Measurements from ENCODE around the gene ARID1B. TPM values are rescaled to one million over a fixed set of nuclear protein-coding genes. Genes with fewer than 3 reads are reported as not detected.

ARID1B gene
- total and polyA plus RNA-seq, 8 donors = 67.6 to 102 (median 99.0) TPM

- H3K9me3 ChIP-seq = no peaks in the 10 kb centered on the region
- TF ChIP-seq CTCF (IDR thresholded peaks at IDR 0.05) = no peak
- H3K4me1 ChIP-seq = peaks cover 21 to 25% of the 10 kb centered on the region in 2 donors
- intact Hi-C loops (cut with DNase I) = no loop called here
- peaks cover 0 to 19% of the 10 kb centered on the region in 2 donors for H3K36me3 ChIP-seq
- DNase-seq = no peak
- no peaks in the 10 kb centered on the region for H3K27me3 ChIP-seq
- ATAC-seq = peak; percentile 45
- H3K27ac ChIP-seq = peak overlapping the region; percentile 29 to 34
- H3K4me3 ChIP-seq = no peak overlapping the region
Observed at GRCh38 chr6:157148391-157149323, 371.5 kb downstream of the ARID1B start.

- Histone ChIP-seq H3K4me1 (peaks cover 11 to 12% of the 10 kb centered on the region in 2 donors), H3K36me3 (peaks cover 0 to 22% of the 10 kb centered on the region in 2 donors), H3K9me3 (no peaks in the 10 kb centered on the region), H3K27me3 (no peaks in the 10 kb centered on the region), H3K27ac (no peak overlapping the region), H3K4me3 (no peak overlapping the region)
- ATAC-seq = no peak
- no peak for TF ChIP-seq CTCF (IDR thresholded peaks at IDR 0.05)
- no peak for DNase-seq
- intact Hi-C loops (cut with DNase I) = no loop called here
Observed at GRCh38 chr6:157150076-157150475, 372.9 kb downstream of the ARID1B start.

GRCh38 chr6:157151029-157151428 lies 373.9 kb downstream of the ARID1B start:
- intact Hi-C loops (cut with DNase I) = no loop called here
- Histone ChIP-seq H3K4me1 (peaks cover 1 to 9% of the 10 kb centered on the region in 2 donors), H3K36me3 (peaks cover 0 to 22% of the 10 kb centered on the region in 2 donors), H3K27me3 (no peaks in the 10 kb centered on the region), H3K27ac (no peak overlapping the region), H3K9me3 (no peaks in the 10 kb centered on the region), H3K4me3 (no peak overlapping the region)
- DNase-seq (no peak), ATAC-seq (no peak)
- no peak for TF ChIP-seq CTCF (IDR thresholded peaks at IDR 0.05)

- H3K4me1 ChIP-seq = peaks cover 0 to 9% of the 10 kb centered on the region in 2 donors
- H3K4me3 ChIP-seq = no peak overlapping the region
- H3K27ac ChIP-seq = peak overlapping the region in 1 of 2 donors; percentile 28
- peaks cover 0 to 29% of the 10 kb centered on the region in 2 donors for H3K36me3 ChIP-seq
- no peak for TF ChIP-seq CTCF (IDR thresholded peaks at IDR 0.05)
- intact Hi-C loops (cut with DNase I) = no loop called here
- no peaks in the 10 kb centered on the region for H3K27me3 ChIP-seq
- no peak for DNase-seq
- no peak for ATAC-seq
- H3K9me3 ChIP-seq = no peaks in the 10 kb centered on the region
Observed at GRCh38 chr6:157151989-157152388, 374.8 kb downstream of the ARID1B start.

GRCh38 chr6:157152556-157152955 lies 375.4 kb downstream of the ARID1B start:
- intact Hi-C loops (cut with DNase I) = no loop called here
- no peaks in the 10 kb centered on the region for H3K9me3 ChIP-seq
- H3K27ac ChIP-seq = no peak overlapping the region
- DNase-seq = no peak
- peaks cover 0 to 9% of the 10 kb centered on the region in 2 donors for H3K4me1 ChIP-seq
- no peak overlapping the region for H3K4me3 ChIP-seq
- no peak for TF ChIP-seq CTCF (IDR thresholded peaks at IDR 0.05)
- no peaks in the 10 kb centered on the region for H3K27me3 ChIP-seq
- H3K36me3 ChIP-seq = peaks cover 0 to 32% of the 10 kb centered on the region in 2 donors
- no peak for ATAC-seq
